Muscle of leg (tissue), 11 donors: ENCODE data around the gene NLRC3. TPM values are rescaled to one million over a fixed set of nuclear protein-coding genes. Genes with fewer than 3 reads are reported as not detected.
A peak's percentile ranks its signal among the peaks of the same experiment; 100 is the strongest.
"Not testable (repeated sequence)": the region's sequence is repeated elsewhere in the genome, so short reads cannot be mapped to it uniquely, and the experiment has no call there.

Experiments used
- DNase-seq: peaks from one replicate; pipeline ENCODE4 v3.0.0; 2013
- H3K27ac ChIP-seq: one replicate; pipeline ENCODE4 v1.5.1; 2013; ENCODE audit warnings: mild to moderate bottlenecking, low read length, control low read depth
- H3K27me3 ChIP-seq: one replicate; pipeline ENCODE4 v1.6.1; 2013; ENCODE audit warnings: low read length; ENCODE audit not compliant: control insufficient read depth, insufficient read depth
- H3K36me3 ChIP-seq: one replicate; pipeline ENCODE4 v1.6.1; 2013; ENCODE audit warnings: low read length; ENCODE audit not compliant: control insufficient read depth, insufficient read depth
- H3K4me1 ChIP-seq: one replicate; pipeline ENCODE4 v1.6.1; 2013; ENCODE audit warnings: low read length; ENCODE audit not compliant: control insufficient read depth, insufficient read depth
- H3K4me3 ChIP-seq: one replicate; pipeline ENCODE4 v1.5.1; 2013; ENCODE audit warnings: low read length, control low read depth
- H3K9me3 ChIP-seq: replicated peaks from 2 replicates; pipeline ENCODE4 v1.6.1; 2013; ENCODE audit warnings: low read depth, low read length; ENCODE audit not compliant: control insufficient read depth
- WGBS: methylation state at CpG from one replicate; pipeline ENCODE4 v1.1.5; 2013; ENCODE audit warnings: missing lambda C conversion rate; ENCODE audit not compliant: insufficient coverage; 5-methylcytosine and 5-hydroxymethylcytosine counted together
- polyA plus RNA-seq, 8 donors: library from polyadenylated mRNA; unstranded; fragments of 120-200 nt; gene quantifications; one replicate each; pipeline versions ENCODE4 v1.2.1 to v1.2.3, GENCODE V29; 2013; ENCODE audit warnings: inconsistent platforms in 1 of 8, low replicate concordance in 1 of 8; ENCODE audit not compliant: insufficient read length in 8 of 8, insufficient read depth in 1 of 8
- total RNA-seq: library from RNA; stranded (reverse); fragments of 120-200 nt; gene quantifications from one replicate; pipeline ENCODE4 v1.2.4, GENCODE V29; 2013

NLRC3 gene
- total and polyA plus RNA-seq, 9 donors = 0.58 to 1.2 (median 1.00) TPM

DNA sequence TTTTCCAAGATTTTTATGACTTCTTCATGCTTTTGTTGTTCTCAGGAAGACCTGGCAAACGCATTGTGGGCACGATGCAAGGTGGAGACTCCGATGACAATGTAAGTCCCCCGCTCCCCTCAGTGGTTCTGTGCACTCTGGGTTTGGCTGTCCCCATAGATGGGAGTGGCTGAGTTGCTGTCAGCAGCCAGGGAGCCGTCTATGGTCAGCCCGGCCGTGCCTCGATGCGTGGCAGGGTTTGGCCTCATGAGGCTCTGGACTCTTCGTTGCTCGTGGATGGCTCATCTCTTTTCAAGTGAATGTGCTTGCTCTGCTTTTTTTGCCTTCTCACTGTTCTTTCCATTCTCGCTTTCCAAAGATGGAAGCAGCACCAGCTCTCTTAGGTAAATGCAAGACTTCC, 44.5 kb downstream of the NLRC3 start:
- no peak for DNase-seq
- peaks cover 52% of the 10 kb centered on the region for H3K36me3 ChIP-seq
- 80% methylated on average over 11 of the region's 12 CpGs for WGBS

GRCh38 chr16:3530371-3530914, 46.8 kb downstream of the NLRC3 start:
- Histone ChIP-seq H3K27ac (no peak overlapping the region), H3K4me1 (no peaks in the 10 kb centered on the region), H3K9me3 (no peaks in the 10 kb centered on the region), H3K4me3 (no peak overlapping the region), H3K36me3 (peaks cover 68% of the 10 kb centered on the region), H3K27me3 (no peaks in the 10 kb centered on the region)
- DNase-seq = no peak
- WGBS = 98% methylated on average over 12 of the region's 12 CpGs

More for the DNA sequence above, 44.5 kb downstream of the NLRC3 start:
- H3K4me1 ChIP-seq = peaks cover 9% of the 10 kb centered on the region
- H3K9me3 ChIP-seq = no peaks in the 10 kb centered on the region
- no peak overlapping the region for H3K4me3 ChIP-seq
- H3K27me3 ChIP-seq = no peaks in the 10 kb centered on the region
- H3K27ac ChIP-seq = no peak overlapping the region

- Histone ChIP-seq H3K27ac (no peak overlapping the region), H3K27me3 (no peaks in the 10 kb centered on the region), H3K4me1 (no peaks in the 10 kb centered on the region), H3K36me3 (peaks cover 70% of the 10 kb centered on the region), H3K9me3 (no peaks in the 10 kb centered on the region), H3K4me3 (no peak overlapping the region)
- DNase-seq = no peak
Measured at GRCh38 chr16:3529175-3529574, 48.0 kb downstream of the NLRC3 start.

- Histone ChIP-seq H3K9me3 (no peaks in the 10 kb centered on the region), H3K27ac (no peak overlapping the region), H3K4me3 (no peak overlapping the region), H3K27me3 (no peaks in the 10 kb centered on the region), H3K4me1 (no peaks in the 10 kb centered on the region), H3K36me3 (peaks cover 71% of the 10 kb centered on the region)
- DNase-seq = no peak
- 83% methylated on average over 1 of the region's 2 CpGs for WGBS
Measured at GRCh38 chr16:3528406-3528805, 48.8 kb downstream of the NLRC3 start.

DNA sequence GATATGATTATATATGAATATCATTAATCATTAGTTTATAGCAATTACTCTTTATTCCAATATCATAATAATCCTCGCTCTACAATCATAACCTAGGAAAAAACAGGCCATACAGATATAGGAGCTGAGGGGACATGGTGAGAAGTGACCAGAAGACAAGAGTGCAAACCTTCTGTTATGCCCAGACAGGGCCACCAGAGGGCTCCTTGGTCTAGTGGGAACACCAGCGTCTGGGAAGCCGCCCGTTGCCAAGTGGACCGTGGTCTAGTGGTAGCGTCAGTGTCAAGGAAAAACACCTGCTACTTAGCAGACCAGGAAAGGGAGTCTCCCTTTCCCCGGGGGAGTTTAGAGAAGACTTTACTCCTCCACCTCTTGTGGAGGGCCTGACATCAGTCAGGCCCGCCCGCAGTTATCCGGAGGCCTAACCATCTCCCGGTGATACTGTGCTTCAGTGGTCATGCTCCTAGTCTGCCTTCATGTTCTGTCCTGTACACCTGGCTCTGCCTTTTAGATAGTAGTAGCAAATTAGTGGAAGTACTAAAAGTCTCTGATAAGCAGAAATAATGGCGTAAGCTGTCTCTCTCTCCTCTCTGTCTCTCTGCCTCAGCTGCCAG, 49.9 kb downstream of the NLRC3 start:
- H3K27ac ChIP-seq, H3K4me3 ChIP-seq, H3K9me3 ChIP-seq, H3K4me1 ChIP-seq, H3K27me3 ChIP-seq: not testable (repeated sequence)
- DNase-seq = peak; percentile 71
- WGBS = 100% methylated on average over 5 of the region's 12 CpGs
- peaks cover 66% of the 10 kb centered on the region for H3K36me3 ChIP-seq

DNA sequence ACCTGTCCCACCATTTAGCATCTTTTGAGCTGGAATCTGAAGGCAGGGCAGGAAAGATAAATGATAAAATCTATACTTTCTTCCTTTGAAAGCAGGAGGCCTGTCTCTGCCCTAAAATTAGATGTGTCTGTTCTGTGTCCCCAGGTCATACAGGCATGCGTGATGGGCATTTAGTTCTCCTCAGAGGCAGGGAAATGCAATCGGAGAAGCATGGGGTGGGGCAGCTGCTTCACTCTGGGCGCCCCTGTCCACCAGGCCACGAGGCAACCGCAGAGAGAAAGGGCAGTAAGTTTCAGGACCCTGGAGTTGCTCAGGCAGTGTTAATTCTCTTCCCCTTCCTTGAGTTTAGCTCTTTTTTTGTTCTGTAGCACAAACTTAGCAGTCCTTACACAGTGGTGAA, 51.3 kb downstream of the NLRC3 start:
- no peak for DNase-seq
- H3K36me3 ChIP-seq = peaks cover 64% of the 10 kb centered on the region
- H3K4me3 ChIP-seq = no peak overlapping the region
- H3K27ac ChIP-seq = no peak overlapping the region
- H3K27me3 ChIP-seq = no peaks in the 10 kb centered on the region
- H3K9me3 ChIP-seq = no peaks in the 10 kb centered on the region
- WGBS = 73% methylated on average over 4 of the region's 5 CpGs
- H3K4me1 ChIP-seq = no peaks in the 10 kb centered on the region

GRCh38 chr16:3523281-3523680, 53.9 kb downstream of the NLRC3 start:
- H3K9me3 ChIP-seq = no peaks in the 10 kb centered on the region
- peaks cover 65% of the 10 kb centered on the region for H3K36me3 ChIP-seq
- no peak for DNase-seq
- no peaks in the 10 kb centered on the region for H3K27me3 ChIP-seq
- H3K4me3 ChIP-seq = no peak overlapping the region
- no CpG with 5 or more reads among the region's 3 CpGs for WGBS
- H3K4me1 ChIP-seq = no peaks in the 10 kb centered on the region
- H3K27ac ChIP-seq = no peak overlapping the region

- peaks cover 67% of the 10 kb centered on the region for H3K36me3 ChIP-seq
- peak overlapping the region; percentile 89 for H3K27ac ChIP-seq
- no peaks in the 10 kb centered on the region for H3K27me3 ChIP-seq
- H3K4me3 ChIP-seq = no peak overlapping the region
- DNase-seq = peak; percentile 74
- WGBS = 23% methylated on average over 6 of the region's 8 CpGs
- H3K9me3 ChIP-seq = no peaks in the 10 kb centered on the region
- H3K4me1 ChIP-seq = no peaks in the 10 kb centered on the region
Measured at GRCh38 chr16:3520841-3521240, 56.4 kb downstream of the NLRC3 start.

DNA sequence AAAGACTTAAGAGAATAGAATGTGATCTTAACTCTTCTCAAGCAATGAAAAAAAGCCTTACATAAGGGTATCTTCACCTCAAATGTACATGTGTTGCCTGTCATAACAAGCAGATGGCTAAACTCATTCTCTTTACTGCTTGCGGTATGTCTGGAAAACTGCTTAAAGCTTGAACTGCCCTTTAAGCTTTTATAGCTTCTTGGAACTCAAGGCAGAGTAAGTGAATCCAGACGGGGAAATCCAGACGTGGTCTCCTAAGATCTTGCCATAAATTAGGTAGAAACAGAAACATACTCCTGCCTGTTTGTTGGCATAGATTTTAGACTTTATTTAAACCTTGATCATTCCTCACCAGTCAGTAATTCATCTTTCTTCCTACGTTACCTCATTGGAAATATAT, 56.8 kb downstream of the NLRC3 start:
- Histone ChIP-seq H3K36me3 (peaks cover 65% of the 10 kb centered on the region), H3K4me3 (no peak overlapping the region), H3K27ac (peak overlapping the region; percentile 89), H3K9me3 (no peaks in the 10 kb centered on the region), H3K4me1 (no peaks in the 10 kb centered on the region), H3K27me3 (no peaks in the 10 kb centered on the region)
- DNase-seq = peak; percentile 97
- WGBS = 6% methylated on average over 3 of the region's 4 CpGs

- DNase-seq = no peak
- H3K27ac ChIP-seq = peak overlapping the region; percentile 89
- no peaks in the 10 kb centered on the region for H3K27me3 ChIP-seq
- no peaks in the 10 kb centered on the region for H3K9me3 ChIP-seq
- H3K4me1 ChIP-seq = no peaks in the 10 kb centered on the region
- 100% methylated on average over 1 of the region's 2 CpGs for WGBS
- peaks cover 66% of the 10 kb centered on the region for H3K36me3 ChIP-seq
- no peak overlapping the region for H3K4me3 ChIP-seq
Measured at GRCh38 chr16:3519581-3519980, 57.6 kb downstream of the NLRC3 start.

- no peaks in the 10 kb centered on the region for H3K27me3 ChIP-seq
- peaks cover 68% of the 10 kb centered on the region for H3K36me3 ChIP-seq
- H3K27ac ChIP-seq = no peak overlapping the region
- no peak for DNase-seq
- no peaks in the 10 kb centered on the region for H3K4me1 ChIP-seq
- H3K4me3 ChIP-seq = no peak overlapping the region
- no peaks in the 10 kb centered on the region for H3K9me3 ChIP-seq
- WGBS = 96% methylated on average over 7 of the region's 8 CpGs
Measured at GRCh38 chr16:3518986-3519348, 58.2 kb downstream of the NLRC3 start.
